ENCODE measurements around the gene CCDC183. TPM values are rescaled to one million over a fixed set of nuclear protein-coding genes. Genes with fewer than 3 reads are reported as not detected.
"Not testable (repeated sequence)": the region's sequence is repeated elsewhere in the genome, so short reads cannot be mapped to it uniquely, and the experiment has no call there.

Gene CCDC183
- total and polyA plus RNA-seq, 4 donors: 0.45 to 0.58 (median 0.48) TPM

GRCh38 chr9:136775191-136775590 is 20.9 kb upstream of the CCDC183 start:
- Histone ChIP-seq H3K36me3 (ENCODE audit: control insufficient read depth in 1 of 2, insufficient read depth in 2 of 2, low read length in 1 of 2) (no peaks in the 10 kb centered on the region), H3K27ac (ENCODE audit: low read depth in 1 of 2, low read length in 2 of 2) (no peak overlapping the region), H3K4me1 (ENCODE audit: control insufficient read depth in 1 of 2, insufficient read depth in 2 of 2, low read length in 2 of 2) (no peaks in the 10 kb centered on the region), H3K27me3 (ENCODE audit: control insufficient read depth in 1 of 2, insufficient read depth in 2 of 2, low read length in 1 of 2) (no peaks in the 10 kb centered on the region), H3K4me3 (ENCODE audit: low read length in 2 of 2) (no peak overlapping the region), H3K9me3 (ENCODE audit: control insufficient read depth, low read length) (peaks cover 3% of the 10 kb centered on the region)
- 69 to 76% methylated on average over 6 of the region's 6 CpGs for WGBS, 2 donors
- no peak for ATAC-seq (ENCODE audit: low FRiP score)
- peak; percentile 6 to 66 for DNase-seq
- intact Hi-C loops (cut with DNase I): no loop called here

DNA sequence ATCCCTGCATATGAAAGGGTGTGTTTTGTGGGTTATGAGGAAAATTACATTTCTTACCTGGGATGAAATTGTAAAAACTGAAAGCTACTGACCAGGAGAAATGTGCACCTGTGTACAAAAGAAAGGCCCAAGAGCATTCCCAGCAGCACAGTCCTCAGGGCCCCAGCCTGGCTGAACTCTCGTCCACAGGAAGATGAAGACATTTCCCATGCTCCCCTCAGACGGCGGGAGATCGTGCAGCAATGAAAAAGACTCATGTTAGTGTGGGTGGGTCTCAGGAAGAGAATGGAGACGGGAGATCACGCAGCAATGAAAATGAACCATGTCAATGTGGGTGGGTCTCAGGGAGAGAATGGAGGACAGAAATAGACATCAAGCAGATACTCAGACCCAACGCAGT is 19.2 kb upstream of the CCDC183 start:
- H3K27me3 ChIP-seq (ENCODE audit: control insufficient read depth in 1 of 2, insufficient read depth in 2 of 2, low read length in 1 of 2): no peaks in the 10 kb centered on the region
- no peak overlapping the region for H3K4me3 ChIP-seq (ENCODE audit: low read length in 2 of 2)
- no peak for ATAC-seq (ENCODE audit: low FRiP score)
- WGBS, 2 donors: 63 to 69% methylated on average over 7 of the region's 7 CpGs
- H3K9me3 ChIP-seq (ENCODE audit: control insufficient read depth, low read length): peaks cover 3% of the 10 kb centered on the region
- H3K27ac ChIP-seq (ENCODE audit: low read depth in 1 of 2, low read length in 2 of 2): no peak overlapping the region
- no peaks in the 10 kb centered on the region for H3K4me1 ChIP-seq (ENCODE audit: control insufficient read depth in 1 of 2, insufficient read depth in 2 of 2, low read length in 2 of 2)
- DNase-seq: peak; percentile 8 to 41
- intact Hi-C loops (cut with DNase I): no loop called here
- no peaks in the 10 kb centered on the region for H3K36me3 ChIP-seq (ENCODE audit: control insufficient read depth in 1 of 2, insufficient read depth in 2 of 2, low read length in 1 of 2)

DNA sequence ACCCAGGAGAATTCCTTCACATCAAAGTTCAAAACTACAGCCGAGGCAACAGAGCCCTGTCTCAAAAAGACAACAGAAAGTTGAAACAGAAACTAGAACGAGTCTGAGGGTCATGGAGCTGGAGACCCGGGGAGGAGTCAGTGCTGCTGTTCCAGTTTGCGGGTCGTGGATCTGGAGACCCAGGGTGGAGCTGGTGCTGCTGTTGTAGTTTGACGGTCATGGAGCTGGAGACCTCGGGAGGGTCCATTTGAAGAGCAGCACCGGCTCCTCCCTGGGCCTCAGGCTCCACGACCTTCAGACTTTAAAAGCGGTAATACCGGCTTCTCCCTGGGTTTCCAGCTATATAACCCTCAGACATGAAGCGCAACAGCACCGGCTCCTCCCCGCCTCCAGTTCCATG is 18.8 kb upstream of the CCDC183 start:
- WGBS, 2 donors: 82 to 89% methylated on average over 13 to 14 of the region's 14 CpGs

GRCh38 chr9:136779808-136780207 is 16.3 kb upstream of the CCDC183 start:
- Histone ChIP-seq H3K27ac (ENCODE audit: low read depth in 1 of 2, low read length in 2 of 2) (no peak overlapping the region), H3K4me3 (ENCODE audit: low read length in 2 of 2) (no peak overlapping the region), H3K4me1 (ENCODE audit: control insufficient read depth in 1 of 2, insufficient read depth in 2 of 2, low read length in 2 of 2) (no peaks in the 10 kb centered on the region), H3K9me3 (ENCODE audit: control insufficient read depth, low read length) (no peaks in the 10 kb centered on the region), H3K27me3 (ENCODE audit: control insufficient read depth in 1 of 2, insufficient read depth in 2 of 2, low read length in 1 of 2) (no peaks in the 10 kb centered on the region), H3K36me3 (ENCODE audit: control insufficient read depth in 1 of 2, insufficient read depth in 2 of 2, low read length in 1 of 2) (no peaks in the 10 kb centered on the region)
- intact Hi-C loops (cut with DNase I): loop anchor here (10.0 kb wide), 2 partner anchors 165 to 285 kb away; partner anchors contain the start of genes C8G (in 1 of the 2) and FBXW5 (in 1 of the 2)
- no peak for ATAC-seq (ENCODE audit: low FRiP score)
- no peak for DNase-seq
- 68 to 73% methylated on average over 5 of the region's 5 CpGs for WGBS, 2 donors

More for the DNA sequence above, 18.8 kb upstream of the CCDC183 start:
- H3K9me3 ChIP-seq (ENCODE audit: control insufficient read depth, low read length): peaks cover 3% of the 10 kb centered on the region
- intact Hi-C loops (cut with DNase I): no loop called here
- no peaks in the 10 kb centered on the region for H3K27me3 ChIP-seq (ENCODE audit: control insufficient read depth in 1 of 2, insufficient read depth in 2 of 2, low read length in 1 of 2)
- no peaks in the 10 kb centered on the region for H3K36me3 ChIP-seq (ENCODE audit: control insufficient read depth in 1 of 2, insufficient read depth in 2 of 2, low read length in 1 of 2)
- no peaks in the 10 kb centered on the region for H3K4me1 ChIP-seq (ENCODE audit: control insufficient read depth in 1 of 2, insufficient read depth in 2 of 2, low read length in 2 of 2)
- H3K4me3 ChIP-seq (ENCODE audit: low read length in 2 of 2): no peak overlapping the region
- DNase-seq (peak; percentile 7 to 38), ATAC-seq (ENCODE audit: low FRiP score) (no peak)
- no peak overlapping the region for H3K27ac ChIP-seq (ENCODE audit: low read depth in 1 of 2, low read length in 2 of 2)

DNA sequence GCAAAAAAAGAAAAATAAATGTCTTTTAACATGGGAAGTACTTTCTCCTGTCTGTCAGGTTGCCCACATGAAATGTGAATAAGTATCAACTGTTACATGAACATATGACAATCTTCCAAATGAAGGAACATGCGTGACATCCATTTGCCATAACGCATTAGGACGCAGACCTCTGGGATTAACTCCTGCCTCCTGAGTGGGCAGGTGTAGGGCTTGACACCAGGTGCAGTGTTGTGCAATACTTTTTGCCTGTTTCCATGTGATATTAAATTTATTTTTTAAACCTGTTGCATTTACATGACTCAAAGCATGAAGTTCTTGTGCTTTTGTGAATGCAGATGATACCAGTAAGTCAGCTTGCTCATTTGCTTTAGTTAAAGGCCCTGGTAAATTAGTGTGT is 13.7 kb upstream of the CCDC183 start:
- Histone ChIP-seq H3K4me3 (ENCODE audit: low read length in 2 of 2) (no peak overlapping the region), H3K27ac (ENCODE audit: low read depth in 1 of 2, low read length in 2 of 2) (no peak overlapping the region), H3K4me1 (ENCODE audit: control insufficient read depth in 1 of 2, insufficient read depth in 2 of 2, low read length in 2 of 2) (no peaks in the 10 kb centered on the region), H3K27me3 (ENCODE audit: control insufficient read depth in 1 of 2, insufficient read depth in 2 of 2, low read length in 1 of 2) (no peaks in the 10 kb centered on the region), H3K36me3 (ENCODE audit: control insufficient read depth in 1 of 2, insufficient read depth in 2 of 2, low read length in 1 of 2) (no peaks in the 10 kb centered on the region), H3K9me3 (ENCODE audit: control insufficient read depth, low read length) (no peaks in the 10 kb centered on the region)
- ATAC-seq (ENCODE audit: low FRiP score): no peak
- intact Hi-C loops (cut with DNase I): loop anchor here (10.0 kb wide), 2 partner anchors 162 to 282 kb away; partner anchors contain the start of genes C8G (in 1 of the 2) and FBXW5 (in 1 of the 2)
- no peak for DNase-seq
- 95 to 96% methylated on average over 3 of the region's 3 CpGs for WGBS, 2 donors

DNA sequence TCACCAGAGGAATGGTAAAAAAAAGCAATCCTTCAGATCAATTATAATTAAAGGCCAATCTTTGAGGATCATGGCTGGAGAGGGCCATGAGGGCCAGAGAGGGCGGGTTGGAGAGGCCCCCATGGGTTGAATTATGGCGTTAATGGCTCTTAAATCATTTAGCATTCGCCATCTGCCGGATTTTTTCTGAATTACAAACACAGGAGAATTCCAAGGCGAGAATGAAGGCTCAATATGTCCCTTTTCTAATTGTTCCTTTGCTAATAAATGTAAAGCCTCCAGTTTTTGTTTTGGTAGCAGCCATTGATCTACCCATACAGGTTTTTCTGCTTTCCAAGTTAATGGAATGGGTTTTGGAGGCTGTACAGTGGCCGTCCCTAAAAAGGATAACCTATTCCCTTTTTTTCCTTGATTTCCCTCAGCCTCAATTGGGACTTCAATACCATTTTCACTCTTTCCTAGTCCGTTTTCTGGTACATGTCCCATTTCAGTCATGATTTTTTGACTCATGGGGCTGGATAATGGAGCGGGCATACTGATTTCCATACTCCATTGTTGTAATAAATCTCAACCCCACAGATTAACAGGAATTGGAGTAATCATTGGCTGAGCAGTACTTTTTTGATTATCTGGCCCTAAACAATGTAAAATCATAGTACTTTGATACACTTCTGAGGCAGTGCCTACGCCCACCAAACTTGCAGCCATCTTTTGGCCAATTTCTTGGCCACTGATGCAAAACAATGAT is 11.7 kb upstream of the CCDC183 start:
- H3K36me3 ChIP-seq (ENCODE audit: control insufficient read depth in 1 of 2, insufficient read depth in 2 of 2, low read length in 1 of 2): no peaks in the 10 kb centered on the region
- DNase-seq: no peak
- no peak for ATAC-seq (ENCODE audit: low FRiP score)
- no peaks in the 10 kb centered on the region for H3K9me3 ChIP-seq (ENCODE audit: control insufficient read depth, low read length)
- no peaks in the 10 kb centered on the region for H3K27me3 ChIP-seq (ENCODE audit: control insufficient read depth in 1 of 2, insufficient read depth in 2 of 2, low read length in 1 of 2)
- intact Hi-C loops (cut with DNase I): loop anchor here (10.0 kb wide), 2 partner anchors 160 to 280 kb away; partner anchors contain the start of genes C8G (in 1 of the 2) and FBXW5 (in 1 of the 2)
- no peak overlapping the region for H3K27ac ChIP-seq (ENCODE audit: low read depth in 1 of 2, low read length in 2 of 2)
- 41 to 42% methylated on average over 9 of the region's 9 CpGs for WGBS, 2 donors
- H3K4me3 ChIP-seq (ENCODE audit: low read length in 2 of 2): no peak overlapping the region
- H3K4me1 ChIP-seq (ENCODE audit: control insufficient read depth in 1 of 2, insufficient read depth in 2 of 2, low read length in 2 of 2): no peaks in the 10 kb centered on the region

- DNase-seq: peak in 1 of 2 donors; percentile 23
- no peak for ATAC-seq (ENCODE audit: low FRiP score)
Observed at GRCh38 chr9:136784997-136785361, 11.2 kb upstream of the CCDC183 start.

GRCh38 chr9:136785565-136786355 is 10.4 kb upstream of the CCDC183 start:
- not testable (repeated sequence) for H3K36me3 ChIP-seq (ENCODE audit: control insufficient read depth in 1 of 2, insufficient read depth in 2 of 2, low read length in 1 of 2); H3K9me3 ChIP-seq (ENCODE audit: control insufficient read depth, low read length); H3K27me3 ChIP-seq (ENCODE audit: control insufficient read depth in 1 of 2, insufficient read depth in 2 of 2, low read length in 1 of 2); H3K27ac ChIP-seq (ENCODE audit: low read depth in 1 of 2, low read length in 2 of 2); ATAC-seq (ENCODE audit: low FRiP score); H3K4me1 ChIP-seq (ENCODE audit: control insufficient read depth in 1 of 2, insufficient read depth in 2 of 2, low read length in 2 of 2); H3K4me3 ChIP-seq (ENCODE audit: low read length in 2 of 2)
- peak; percentile 24 to 55 for DNase-seq
- intact Hi-C loops (cut with DNase I): loop anchor here (2.0 to 10.0 kb wide), 3 partner anchors 159 to 279 kb away; partner anchors contain the start of genes C8G (in 1 of the 2) and FBXW5 (in 1 of the 2)
- 83 to 90% methylated on average over 23 of the region's 23 CpGs for WGBS, 2 donors

More at GRCh38 chr9:136784997-136785361, 11.2 kb upstream of the CCDC183 start:
- Histone ChIP-seq H3K4me3 (ENCODE audit: low read length in 2 of 2) (no peak overlapping the region), H3K4me1 (ENCODE audit: control insufficient read depth in 1 of 2, insufficient read depth in 2 of 2, low read length in 2 of 2) (no peaks in the 10 kb centered on the region), H3K9me3 (ENCODE audit: control insufficient read depth, low read length) (no peaks in the 10 kb centered on the region), H3K36me3 (ENCODE audit: control insufficient read depth in 1 of 2, insufficient read depth in 2 of 2, low read length in 1 of 2) (no peaks in the 10 kb centered on the region), H3K27ac (ENCODE audit: low read depth in 1 of 2, low read length in 2 of 2) (no peak overlapping the region), H3K27me3 (ENCODE audit: control insufficient read depth in 1 of 2, insufficient read depth in 2 of 2, low read length in 1 of 2) (no peaks in the 10 kb centered on the region)
- 92 to 93% methylated on average over 6 of the region's 6 CpGs for WGBS, 2 donors
- intact Hi-C loops (cut with DNase I): loop anchor here (10.0 kb wide), 2 partner anchors 160 to 280 kb away; partner anchors contain the start of genes C8G (in 1 of the 2) and FBXW5 (in 1 of the 2)

All from aorta (tissue), 5 donors.